Subcutaneous abdominal adipose tissue (tissue), 5 donors: ENCODE data around the gene TBC1D5.

ENCODE experiments used
- H3K27ac ChIP-seq: one replicate; pipeline ENCODE4 v1.7.0; 2013; ENCODE audit warnings: low read depth, mild to moderate bottlenecking, inconsistent platforms, low read length, moderate library complexity
- H3K27me3 ChIP-seq, 5 donors: one replicate each; pipeline ENCODE4 v1.7.0; 2013; ENCODE audit warnings: low read length in 5 of 5, inconsistent platforms in 1 of 5; ENCODE audit not compliant: control insufficient read depth in 5 of 5, insufficient read depth in 4 of 5
- H3K36me3 ChIP-seq, 5 donors: one replicate each; pipeline ENCODE4 v1.7.0; 2013; ENCODE audit warnings: low read length in 5 of 5; ENCODE audit not compliant: control insufficient read depth in 5 of 5, insufficient read depth in 5 of 5
- H3K4me1 ChIP-seq, 5 donors: one replicate each; pipeline ENCODE4 v1.7.0; 2013; ENCODE audit warnings: low read length in 5 of 5, mild to moderate bottlenecking in 3 of 5, moderate library complexity in 1 of 5; ENCODE audit not compliant: control insufficient read depth in 5 of 5, insufficient read depth in 5 of 5
- H3K4me3 ChIP-seq, 5 donors: one replicate each; pipeline ENCODE4 v1.7.0; 2013; ENCODE audit warnings: low read length in 5 of 5, low read depth in 1 of 5
- H3K9ac ChIP-seq, 5 donors: one replicate each; pipeline ENCODE4 v1.7.0; 2013; ENCODE audit warnings: low read length in 5 of 5, mild to moderate bottlenecking in 4 of 5, moderate library complexity in 3 of 5
- H3K9me3 ChIP-seq, 5 donors: one replicate each; pipeline ENCODE4 v1.7.0; 2013; ENCODE audit warnings: low read length in 5 of 5; ENCODE audit not compliant: control insufficient read depth in 5 of 5
- donor health status: healthy.
- donor health status: healthy.
- donor health status: healthy.
- donor health status: healthy.
- donor health status: healthy.

TBC1D5 gene

GRCh38 chr3:17771177-17772017, 29.0 kb upstream of the TBC1D5 start:
- H3K36me3 ChIP-seq = no peaks in the 10 kb centered on the region
- H3K4me3 ChIP-seq = no peak overlapping the region
- H3K27ac ChIP-seq = no peak overlapping the region
- H3K9ac ChIP-seq = no peak overlapping the region
- no peaks in the 10 kb centered on the region for H3K27me3 ChIP-seq
- no peaks in the 10 kb centered on the region for H3K9me3 ChIP-seq
- H3K4me1 ChIP-seq = peaks cover 0 to 5% (median 0%) of the 10 kb centered on the region in 5 donors

- H3K36me3 ChIP-seq = no peaks in the 10 kb centered on the region
- H3K9me3 ChIP-seq = no peaks in the 10 kb centered on the region
- H3K9ac ChIP-seq = no peak overlapping the region
- no peak overlapping the region for H3K27ac ChIP-seq
- no peak overlapping the region for H3K4me3 ChIP-seq
- H3K27me3 ChIP-seq = no peaks in the 10 kb centered on the region
- H3K4me1 ChIP-seq = peaks cover 0 to 5% (median 0%) of the 10 kb centered on the region in 5 donors
Measured at GRCh38 chr3:17770682-17771081, 28.3 kb upstream of the TBC1D5 start.

- Histone ChIP-seq H3K27me3 (no peaks in the 10 kb centered on the region), H3K4me3 (no peak overlapping the region), H3K36me3 (no peaks in the 10 kb centered on the region), H3K4me1 (no peaks in the 10 kb centered on the region), H3K27ac (no peak overlapping the region), H3K9ac (no peak overlapping the region), H3K9me3 (no peaks in the 10 kb centered on the region)
Measured at GRCh38 chr3:17765819-17766472, 23.5 kb upstream of the TBC1D5 start.

- Histone ChIP-seq H3K9ac (no peak overlapping the region), H3K27me3 (no peaks in the 10 kb centered on the region), H3K4me1 (no peaks in the 10 kb centered on the region), H3K27ac (no peak overlapping the region), H3K36me3 (no peaks in the 10 kb centered on the region), H3K9me3 (no peaks in the 10 kb centered on the region), H3K4me3 (no peak overlapping the region)
Measured at GRCh38 chr3:17761563-17761962, 19.1 kb upstream of the TBC1D5 start.

GRCh38 chr3:17759901-17760300, 17.5 kb upstream of the TBC1D5 start:
- H3K9me3 ChIP-seq = no peaks in the 10 kb centered on the region
- H3K4me3 ChIP-seq = no peak overlapping the region
- H3K27me3 ChIP-seq = no peaks in the 10 kb centered on the region
- H3K4me1 ChIP-seq = no peaks in the 10 kb centered on the region
- no peak overlapping the region for H3K27ac ChIP-seq
- H3K9ac ChIP-seq = no peak overlapping the region
- no peaks in the 10 kb centered on the region for H3K36me3 ChIP-seq

GRCh38 chr3:17755836-17756235, 13.4 kb upstream of the TBC1D5 start:
- H3K27ac ChIP-seq = no peak overlapping the region
- H3K9me3 ChIP-seq = no peaks in the 10 kb centered on the region
- H3K36me3 ChIP-seq = no peaks in the 10 kb centered on the region
- no peak overlapping the region for H3K4me3 ChIP-seq
- H3K27me3 ChIP-seq = no peaks in the 10 kb centered on the region
- H3K4me1 ChIP-seq = peaks cover 0 to 19% (median 18%) of the 10 kb centered on the region in 5 donors
- no peak overlapping the region for H3K9ac ChIP-seq

GRCh38 chr3:17753632-17753992, 11.2 kb upstream of the TBC1D5 start:
- Histone ChIP-seq H3K36me3 (no peaks in the 10 kb centered on the region), H3K27me3 (no peaks in the 10 kb centered on the region), H3K9me3 (no peaks in the 10 kb centered on the region), H3K27ac (peak overlapping the region; percentile 31), H3K4me3 (no peak overlapping the region), H3K9ac (no peak overlapping the region), H3K4me1 (peaks cover 0 to 26% (median 21%) of the 10 kb centered on the region in 5 donors)

GRCh38 chr3:17752876-17753631, 10.6 kb upstream of the TBC1D5 start:
- Histone ChIP-seq H3K4me1 (peaks cover 0 to 26% (median 21%) of the 10 kb centered on the region in 5 donors), H3K9ac (no peak overlapping the region), H3K4me3 (no peak overlapping the region), H3K9me3 (no peaks in the 10 kb centered on the region), H3K36me3 (no peaks in the 10 kb centered on the region), H3K27ac (peak overlapping the region; percentile 31), H3K27me3 (no peaks in the 10 kb centered on the region)

GRCh38 chr3:17752436-17752835, 10.0 kb upstream of the TBC1D5 start:
- Histone ChIP-seq H3K27me3 (no peaks in the 10 kb centered on the region), H3K4me3 (no peak overlapping the region), H3K27ac (no peak overlapping the region), H3K4me1 (peaks cover 0 to 26% (median 21%) of the 10 kb centered on the region in 5 donors), H3K36me3 (no peaks in the 10 kb centered on the region), H3K9ac (no peak overlapping the region), H3K9me3 (no peaks in the 10 kb centered on the region)
